NCI-H1048 (cell line): ENCODE data around the gene KLHL22.

ENCODE experiments used
- DNase-seq: peaks from one replicate; lab custom pipeline; 2025; lab: John Stamatoyannopoulos, UW

Gene KLHL22

DNA sequence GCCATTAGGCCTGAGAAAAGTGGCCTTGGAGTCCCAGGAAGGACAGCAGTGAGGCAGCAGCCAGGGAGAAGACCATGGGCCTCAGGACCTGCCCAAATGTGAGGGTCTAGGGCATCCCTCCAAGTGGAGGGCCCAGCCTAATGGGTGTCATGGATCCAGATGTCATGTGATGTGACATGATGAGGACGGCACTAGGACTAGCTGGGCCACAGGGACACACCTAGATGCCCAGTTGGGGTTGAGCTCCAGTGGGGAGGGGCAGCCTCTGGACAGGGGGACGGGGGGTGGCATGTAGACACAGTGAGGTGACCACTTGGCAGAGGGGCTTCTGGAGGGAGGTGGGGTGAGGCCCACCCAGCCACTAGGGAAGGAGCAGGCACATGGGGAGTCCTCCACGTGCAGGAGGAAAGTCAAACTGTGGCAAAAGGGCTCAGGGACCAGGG is 63.3 kb downstream of the KLHL22 start:
- no peak for DNase-seq

DNA sequence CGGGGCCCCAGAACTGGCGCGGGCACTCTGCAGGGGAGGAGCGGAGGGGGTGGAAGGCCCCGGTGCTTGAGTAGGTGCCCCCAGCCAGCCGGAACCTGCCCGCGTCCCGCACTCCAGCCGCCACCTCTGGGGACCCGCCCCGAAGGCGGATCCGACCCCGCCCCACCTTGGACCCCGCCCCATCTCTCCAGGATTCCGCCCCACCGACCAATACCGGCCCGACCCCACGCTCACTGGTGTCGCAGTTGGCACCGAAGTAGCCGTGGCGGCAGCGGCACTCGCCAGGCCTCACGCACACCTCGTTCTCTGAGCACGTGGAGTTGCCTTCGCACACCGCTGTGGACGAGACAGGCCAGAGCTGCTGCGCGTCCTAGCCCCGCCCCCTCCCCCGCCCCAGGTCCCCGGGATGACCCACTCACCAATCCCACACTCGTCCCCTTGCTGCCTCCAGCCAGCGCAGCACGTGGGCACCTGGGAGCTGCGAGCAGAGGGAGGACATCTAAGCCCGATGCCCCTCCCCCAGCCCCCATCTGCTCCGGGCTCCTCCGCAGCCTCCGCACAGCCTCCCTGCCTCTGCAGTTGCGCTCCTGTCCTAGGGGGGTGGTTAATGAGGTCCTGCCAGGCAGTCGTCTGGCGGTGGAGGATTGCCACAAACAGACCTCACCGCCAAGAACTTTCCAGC is 63.9 kb downstream of the KLHL22 start:
- no peak for DNase-seq

DNA sequence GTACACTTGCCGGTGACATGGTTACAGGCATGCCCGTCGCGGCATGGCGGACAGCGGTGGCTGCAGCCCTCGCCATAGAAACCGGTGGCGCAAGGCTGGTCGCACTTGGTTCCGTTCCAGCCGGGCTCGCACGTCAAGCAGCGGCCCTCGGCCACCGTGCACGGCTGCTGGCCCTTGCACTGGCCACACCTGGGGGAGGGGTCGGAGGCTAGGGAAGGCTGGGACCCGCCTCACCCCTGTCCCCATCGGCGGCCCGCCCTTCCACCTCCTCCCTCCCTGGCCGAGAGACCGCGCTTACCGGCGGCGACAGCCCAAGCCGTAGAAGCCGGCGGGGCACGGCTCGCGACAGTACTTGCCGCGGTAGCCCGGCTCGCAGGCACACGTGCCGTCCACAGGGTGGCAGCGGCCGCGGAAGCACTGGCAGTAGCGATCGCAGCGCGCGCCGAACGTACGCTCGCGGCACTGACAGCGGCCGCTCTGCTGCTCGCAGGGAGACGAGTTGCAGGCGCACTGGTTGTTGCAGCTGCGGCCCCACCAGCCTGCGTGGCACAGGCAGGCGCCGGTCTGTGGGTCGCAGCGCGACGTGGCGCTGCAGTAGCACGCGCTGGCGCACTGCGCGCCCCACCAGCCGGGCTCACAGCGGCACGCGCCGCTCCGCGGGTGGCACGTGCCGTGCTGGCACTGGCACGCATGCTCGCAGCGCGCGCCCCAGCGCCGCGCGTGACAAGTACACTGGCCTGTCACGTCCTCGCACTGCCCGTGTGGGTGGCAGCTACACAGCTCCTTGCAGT is 64.7 kb downstream of the KLHL22 start:
- DNase-seq = no peak

DNA sequence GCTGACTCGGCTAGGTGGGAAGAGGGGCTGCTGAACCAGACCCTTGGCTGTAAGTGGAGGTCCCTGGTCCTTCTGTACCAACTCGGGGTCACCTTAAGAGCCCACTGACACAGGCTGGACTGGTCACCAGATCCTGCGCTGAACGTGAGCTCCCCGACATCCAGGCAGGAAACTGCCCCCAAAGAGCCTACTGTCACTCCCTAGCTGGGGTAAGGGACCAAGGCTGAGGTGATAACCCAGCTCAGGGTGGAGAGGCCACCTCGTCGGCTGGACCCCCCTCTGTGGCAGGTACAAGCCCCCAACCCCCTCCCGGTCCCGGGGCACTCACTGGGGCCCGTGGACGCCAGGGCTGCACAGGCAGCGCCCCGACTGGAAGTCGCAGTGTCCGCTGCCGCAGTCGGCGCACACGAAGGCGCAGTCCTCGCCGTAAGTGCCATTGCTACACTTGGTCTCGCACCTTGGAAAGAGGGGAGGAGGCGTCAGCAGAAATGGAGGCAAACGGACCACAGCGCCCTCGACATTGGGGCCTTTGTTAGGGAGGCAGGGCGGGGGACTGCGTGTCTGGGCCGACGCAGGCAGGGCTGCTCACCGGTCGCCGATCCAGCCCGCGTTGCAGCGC is 65.4 kb downstream of the KLHL22 start:
- DNase-seq = no peak

DNA sequence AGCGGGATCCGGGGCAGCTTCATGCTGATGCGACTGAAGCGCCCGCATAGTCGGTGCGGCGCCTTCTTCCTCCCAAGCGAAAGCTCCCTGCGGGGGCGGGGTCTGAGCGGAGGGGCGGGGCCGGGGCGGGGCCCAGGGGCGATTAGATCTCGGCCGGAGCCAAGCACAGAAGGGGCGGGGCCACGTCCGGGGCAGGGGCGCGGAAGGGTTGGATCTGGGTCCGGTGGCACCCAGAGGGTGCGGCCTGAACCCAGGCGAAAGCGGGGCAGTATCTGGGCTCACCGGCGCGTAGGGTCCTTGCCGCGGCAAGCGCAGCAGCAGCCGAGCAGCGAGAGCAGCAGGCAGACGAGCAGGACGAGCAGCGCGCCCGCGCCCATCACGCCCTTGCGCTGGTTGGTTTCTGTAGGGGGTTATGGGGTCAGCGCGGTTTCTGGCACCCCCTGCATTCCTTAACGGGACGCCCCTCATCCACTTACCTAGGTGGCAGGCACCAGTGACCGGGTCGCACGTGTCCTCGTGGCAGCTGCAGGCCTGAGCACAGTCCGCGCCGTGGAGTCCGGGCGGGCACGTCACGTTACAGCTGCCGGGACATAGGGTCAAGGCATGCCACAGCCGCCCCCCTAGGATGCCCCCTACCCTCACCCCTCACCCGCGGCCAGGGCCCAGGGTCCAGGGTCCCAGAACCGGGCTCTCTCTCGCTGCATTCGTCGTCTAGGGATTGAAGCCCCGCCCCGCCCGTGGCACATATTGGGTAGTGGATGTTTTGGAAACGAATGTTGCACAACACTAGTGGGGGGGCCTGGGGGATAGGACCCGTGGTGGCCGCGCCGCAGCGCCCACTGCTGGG is 66.1 kb downstream of the KLHL22 start:
- no peak for DNase-seq

DNA sequence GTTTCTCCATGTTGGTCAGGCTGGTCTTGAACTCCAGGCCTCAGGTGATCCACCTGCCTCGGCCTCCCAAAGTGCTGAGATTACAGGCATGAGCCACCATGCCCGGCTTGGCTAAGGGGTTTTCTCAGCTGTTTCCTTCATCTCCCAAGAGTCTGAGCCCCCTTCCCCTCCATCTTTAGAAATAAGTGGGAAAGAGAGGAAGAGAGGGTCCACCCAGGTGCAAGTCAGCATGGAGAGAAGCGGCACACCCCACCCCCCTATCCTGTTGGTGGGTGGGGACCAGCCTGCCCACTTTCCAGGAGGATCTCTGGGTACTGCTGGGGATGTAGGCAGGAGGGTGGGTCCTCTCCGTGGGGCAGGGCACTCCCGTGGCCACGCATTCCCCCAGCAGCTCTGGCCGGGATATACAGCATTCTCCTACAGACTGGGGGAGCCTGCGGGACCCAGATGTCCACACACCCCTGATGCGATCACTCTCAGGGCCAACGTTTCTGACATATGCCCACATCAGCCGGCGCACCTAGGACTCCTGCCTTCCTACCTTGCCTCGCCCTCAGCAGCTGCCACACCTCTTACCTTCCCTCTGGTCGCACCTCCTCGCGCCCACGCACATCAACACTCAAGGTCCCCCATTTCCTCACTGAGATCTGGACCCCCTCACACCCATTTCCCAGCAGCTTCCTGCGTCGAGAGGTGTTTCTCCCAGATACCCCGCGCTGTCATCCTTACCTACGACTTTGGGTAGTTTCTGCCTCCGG is 66.9 kb downstream of the KLHL22 start:
- no peak for DNase-seq

DNA sequence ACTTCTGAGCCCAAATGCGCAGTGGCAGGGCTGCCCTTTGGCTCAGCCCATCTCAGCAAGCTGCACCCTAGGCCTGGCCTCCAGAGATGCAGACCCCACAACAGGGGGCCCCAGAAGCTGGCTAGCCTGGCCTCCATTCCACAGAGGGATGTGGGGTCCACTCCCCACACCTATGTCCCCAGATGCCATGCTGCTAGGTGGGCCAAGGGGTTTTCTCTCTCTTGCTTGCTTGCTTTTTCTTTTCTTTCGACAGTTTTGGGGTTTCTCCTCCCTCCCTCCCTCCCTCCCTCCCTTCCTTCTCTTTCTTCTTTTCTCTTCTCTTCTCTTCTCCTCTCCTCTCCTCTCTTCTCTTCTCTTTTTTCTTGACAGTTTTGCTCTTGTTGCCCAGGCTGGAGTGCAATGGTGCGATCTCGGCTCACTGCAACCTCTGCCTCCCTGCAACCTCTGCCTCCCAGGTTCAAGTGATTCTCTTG is 67.6 kb downstream of the KLHL22 start:
- no peak for DNase-seq

DNA sequence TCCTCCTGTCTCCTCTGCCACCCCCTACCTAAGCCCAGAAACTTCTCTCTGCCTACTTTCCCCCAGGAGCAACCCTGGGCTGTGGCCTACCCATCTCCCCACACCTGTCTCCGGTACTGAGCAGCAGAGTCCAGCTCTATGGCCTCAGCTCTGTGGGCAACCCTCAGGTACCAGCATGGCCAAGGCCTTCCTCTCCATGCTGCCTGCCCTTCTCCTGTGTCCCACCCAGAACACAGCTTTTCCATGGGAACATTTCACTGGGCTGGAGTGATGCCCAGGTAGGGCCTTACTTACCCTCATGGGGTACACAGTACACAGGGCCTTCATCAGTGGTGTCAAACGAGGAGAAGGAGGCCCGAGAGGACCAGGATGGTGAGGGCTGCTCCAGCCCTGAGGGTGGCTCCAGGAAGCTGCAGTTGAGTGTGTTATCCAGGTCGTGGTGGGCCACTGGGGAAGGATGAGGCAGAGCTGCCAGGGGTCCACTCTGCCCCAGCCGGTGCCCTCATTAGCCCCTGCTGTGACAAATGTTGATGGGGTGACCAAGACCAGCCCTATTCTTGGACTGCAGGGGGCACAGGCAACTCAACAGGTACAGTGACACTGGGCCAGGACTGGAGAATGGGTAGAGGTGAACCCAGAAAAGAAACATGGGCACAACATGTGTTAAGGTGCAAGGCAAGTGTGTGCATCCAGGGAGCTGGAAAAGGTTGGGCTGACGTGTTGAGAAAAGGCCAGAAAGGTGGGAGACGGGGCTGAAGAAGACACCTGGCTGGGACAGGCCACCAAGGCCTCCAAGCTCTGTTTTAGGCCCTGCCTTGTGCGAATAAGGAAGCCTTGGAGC is 68.3 kb downstream of the KLHL22 start:
- no peak for DNase-seq

DNA sequence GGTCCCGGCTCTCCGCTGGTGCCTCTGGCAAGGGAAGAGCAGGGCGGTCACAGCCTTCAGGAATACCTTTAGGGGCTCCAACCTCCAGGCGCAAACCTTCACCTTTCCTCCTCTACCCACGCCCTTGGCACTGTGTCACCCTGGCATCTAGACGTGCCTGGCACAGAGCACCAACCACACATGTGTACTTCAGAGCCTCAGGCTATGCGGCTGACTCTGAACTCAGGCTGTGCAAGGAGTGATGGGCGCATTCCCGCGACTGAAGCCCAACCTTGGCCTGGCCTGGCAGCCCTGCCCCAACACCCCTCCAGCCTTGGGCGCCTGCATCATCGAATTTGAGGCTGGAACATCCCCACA is 69.4 kb downstream of the KLHL22 start:
- no peak for DNase-seq

DNA sequence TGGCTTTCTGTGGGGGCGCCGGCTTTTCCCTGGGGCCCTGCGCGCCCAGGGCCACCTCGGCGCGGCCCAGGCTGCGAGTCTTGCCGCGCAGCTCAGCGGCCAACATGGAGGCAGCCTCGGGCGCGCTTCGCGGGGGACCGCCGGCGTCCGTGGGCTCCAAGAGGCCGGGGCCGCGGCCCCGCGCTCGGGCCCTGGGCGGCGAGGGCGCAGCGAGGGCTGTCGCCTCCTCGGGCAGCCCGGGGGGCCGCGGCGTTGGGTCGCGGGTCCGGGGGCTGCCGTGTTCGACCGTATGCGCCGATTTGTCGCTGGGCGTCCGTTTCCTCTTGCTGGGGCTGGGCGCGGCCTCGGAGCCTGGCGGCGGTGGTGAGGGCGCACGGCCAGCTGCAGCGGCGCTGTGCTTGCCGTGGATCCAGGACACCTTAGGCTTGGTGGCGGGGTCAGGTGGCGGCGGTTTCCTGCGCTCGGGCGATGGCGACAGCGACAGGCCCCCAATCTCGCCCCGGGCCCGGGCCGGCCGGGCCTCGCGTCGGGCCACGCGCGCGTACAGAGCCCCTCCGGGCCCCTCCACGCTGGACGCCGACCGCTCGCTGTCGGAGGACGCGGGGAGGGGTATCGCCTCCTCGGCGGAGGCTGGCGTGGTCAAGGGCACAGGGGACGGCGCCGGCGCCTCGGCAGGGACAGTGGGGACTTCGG is 69.9 kb downstream of the KLHL22 start:
- DNase-seq = no peak

DNA sequence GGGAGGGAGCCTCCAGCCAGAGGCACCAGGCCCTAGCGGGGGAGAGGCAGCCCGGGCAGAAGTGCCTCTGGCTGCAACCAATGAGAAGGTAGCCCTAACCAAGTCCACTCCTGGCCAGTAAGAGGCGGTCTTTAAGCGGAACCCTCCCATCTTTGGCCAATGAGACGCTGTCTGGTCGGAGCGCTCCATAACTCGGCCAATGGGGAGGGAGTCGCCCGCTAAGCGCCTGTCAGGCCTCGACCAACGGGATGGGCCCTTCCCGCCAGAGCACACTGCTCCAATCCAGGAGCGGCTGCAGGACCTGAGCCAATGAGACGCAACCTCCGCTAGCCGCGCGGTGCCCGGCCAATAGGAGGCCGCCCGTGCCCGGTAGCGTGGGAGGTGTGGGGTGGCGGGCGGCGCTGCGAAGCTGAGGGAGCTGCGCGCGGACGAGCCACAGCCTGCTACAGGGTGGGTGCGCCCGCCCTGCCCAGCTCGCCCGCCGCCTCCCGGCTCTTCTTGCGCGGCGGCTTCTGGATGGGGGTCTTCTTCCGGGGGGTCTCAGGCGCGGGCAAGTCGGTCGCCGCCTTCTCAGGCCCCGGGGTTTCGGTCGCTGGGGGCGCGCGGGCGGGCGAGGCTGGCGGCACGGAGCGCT is 70.5 kb downstream of the KLHL22 start:
- DNase-seq = no peak

DNA sequence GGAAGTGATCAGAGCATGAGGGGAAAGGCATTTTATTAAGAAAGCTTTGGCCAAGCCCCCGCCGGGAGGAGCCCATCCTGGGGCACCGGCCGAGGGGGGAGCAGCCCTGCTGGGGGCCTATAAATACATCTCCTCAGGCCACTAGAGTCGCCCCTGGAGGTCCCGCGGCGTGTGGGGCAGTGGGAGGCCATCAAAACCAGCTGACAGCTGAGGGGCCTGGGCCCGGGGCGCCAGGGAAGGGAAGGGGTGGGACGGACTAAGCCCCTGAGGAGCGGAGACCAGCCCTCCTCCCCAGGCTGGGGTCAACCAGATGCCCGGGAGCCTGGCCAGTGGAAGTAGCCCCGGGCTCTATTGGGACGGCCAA is 71.0 kb downstream of the KLHL22 start:
- DNase-seq = no peak

DNA sequence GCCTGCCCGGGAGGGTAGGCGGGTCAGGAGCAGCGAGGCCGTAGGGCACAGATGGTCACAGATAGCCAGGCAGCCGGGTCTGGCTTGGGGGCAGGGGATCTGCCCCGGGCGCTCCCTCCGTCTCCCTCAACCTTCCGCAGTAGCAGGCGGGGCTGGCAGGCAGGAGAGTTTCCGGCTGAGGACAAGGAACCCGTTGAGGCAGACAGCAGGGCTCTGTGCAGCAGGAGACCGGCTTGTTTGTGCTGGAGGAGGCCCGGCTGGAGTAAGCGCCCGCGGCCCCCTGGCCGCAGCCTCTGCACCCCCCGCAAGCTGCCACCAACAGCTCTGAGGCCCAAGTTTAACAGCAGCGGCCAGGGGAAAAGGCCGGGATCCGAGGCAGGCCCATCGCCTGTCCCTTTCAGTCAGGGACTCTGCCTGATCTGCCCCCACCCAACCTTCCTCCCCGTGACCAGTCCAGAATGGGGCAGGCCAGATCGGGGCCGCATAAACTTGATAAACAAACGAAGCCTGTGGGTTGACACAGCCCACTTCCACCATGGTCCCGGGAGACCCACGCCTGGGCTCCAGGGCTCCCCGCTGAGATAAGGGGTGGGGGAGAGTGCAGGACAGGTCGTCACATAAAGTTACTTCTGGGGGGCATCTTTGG is 71.6 kb downstream of the KLHL22 start:
- no peak for DNase-seq

DNA sequence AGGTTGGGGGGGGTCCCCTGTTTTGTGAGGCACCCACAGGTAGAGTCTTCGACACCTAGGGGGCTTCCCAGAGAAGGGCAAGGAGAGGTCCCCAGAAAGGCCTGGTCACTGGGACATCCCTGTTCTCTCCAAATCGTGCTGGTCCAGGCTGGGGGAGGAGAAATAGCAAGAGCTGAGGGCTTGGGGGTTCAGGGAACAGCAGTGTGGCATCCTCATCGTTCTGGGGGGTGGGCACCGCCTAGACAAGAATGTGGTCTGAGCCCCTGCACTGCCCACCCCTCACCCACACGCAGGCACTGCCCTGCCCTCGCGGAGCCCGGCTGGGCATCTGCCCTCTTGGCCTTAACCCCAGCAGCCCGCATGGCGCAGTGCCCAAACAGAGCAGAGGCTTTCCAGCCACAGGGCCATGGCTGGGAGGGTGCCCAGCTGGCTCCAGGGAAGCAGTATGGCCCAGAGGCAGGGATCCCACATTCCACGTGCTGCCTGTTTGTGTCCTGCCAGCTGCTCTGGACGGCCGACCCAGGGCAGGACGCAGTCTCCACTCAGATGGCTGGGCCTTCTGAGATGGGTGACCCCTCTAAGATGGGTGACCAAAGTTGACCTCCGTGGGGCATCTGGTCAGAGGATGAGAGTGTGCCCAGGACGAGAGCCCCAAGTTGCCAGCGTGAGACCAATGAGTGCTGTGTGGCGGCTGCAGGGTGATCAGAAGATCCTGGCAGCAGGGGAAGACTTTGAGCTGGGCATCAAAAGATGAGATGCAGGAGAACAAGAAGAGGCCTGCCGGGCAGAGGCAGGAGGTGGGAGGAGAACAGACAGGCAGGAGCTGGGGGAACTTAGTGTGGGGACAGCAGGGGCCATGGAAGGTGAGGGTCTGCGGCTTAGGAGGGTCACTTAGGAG is 72.3 kb downstream of the KLHL22 start:
- no peak for DNase-seq

DNA sequence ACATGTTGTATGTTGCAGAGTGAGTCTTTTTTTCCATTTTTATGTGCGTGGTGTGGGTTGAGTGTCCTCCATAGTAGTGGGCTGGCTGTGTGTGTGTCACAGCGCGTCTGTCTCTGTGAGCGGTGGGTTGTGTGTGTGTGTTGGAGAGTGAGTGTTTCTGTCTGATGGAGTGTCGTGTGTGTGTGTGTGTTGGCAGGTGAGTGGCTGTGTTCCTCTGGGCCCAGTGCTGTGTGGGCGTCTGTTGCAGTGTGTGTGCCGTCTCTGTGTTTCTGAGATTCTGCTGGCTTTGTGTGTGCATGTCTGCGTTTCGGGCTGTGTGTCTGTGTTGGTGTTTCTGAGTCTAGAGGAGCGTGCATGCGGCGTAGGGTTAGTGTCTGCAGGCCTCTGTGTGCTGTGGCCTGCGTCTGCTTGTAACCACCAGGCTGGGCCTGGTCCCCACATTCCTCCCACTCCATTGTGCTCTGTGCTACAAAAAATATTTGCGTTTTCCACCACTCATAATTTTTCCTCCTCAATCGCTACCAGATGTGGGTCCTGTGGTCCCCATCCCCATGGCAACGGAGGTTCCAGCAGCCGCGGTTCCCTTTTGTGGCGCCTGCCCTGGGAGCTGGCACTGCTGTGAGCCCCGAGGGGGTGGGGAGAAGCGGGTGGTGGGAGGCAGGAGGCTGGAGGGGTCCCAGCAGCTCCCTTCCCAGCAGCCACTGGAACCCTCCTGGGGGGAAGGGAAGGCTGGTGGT is 73.2 kb downstream of the KLHL22 start:
- DNase-seq = no peak

DNA sequence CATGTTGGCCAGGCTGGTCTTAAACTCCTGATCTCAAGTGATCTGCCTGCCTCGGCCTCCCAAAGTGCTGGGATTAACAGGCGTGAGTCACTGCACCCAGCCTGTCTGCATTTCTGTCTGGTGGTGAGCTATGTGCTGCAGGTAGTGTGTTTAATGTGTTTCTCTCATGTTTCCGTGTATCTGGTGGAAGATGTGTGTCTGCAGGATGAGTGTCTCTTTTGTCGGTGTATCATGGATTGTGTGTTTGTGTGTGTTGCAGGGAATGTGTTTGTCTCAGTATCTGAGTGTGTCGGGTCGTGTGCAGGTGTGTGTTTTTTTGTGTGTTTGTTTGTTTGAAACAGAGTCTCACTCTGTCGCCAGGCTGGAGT is 74.1 kb downstream of the KLHL22 start:
- no peak for DNase-seq

DNA sequence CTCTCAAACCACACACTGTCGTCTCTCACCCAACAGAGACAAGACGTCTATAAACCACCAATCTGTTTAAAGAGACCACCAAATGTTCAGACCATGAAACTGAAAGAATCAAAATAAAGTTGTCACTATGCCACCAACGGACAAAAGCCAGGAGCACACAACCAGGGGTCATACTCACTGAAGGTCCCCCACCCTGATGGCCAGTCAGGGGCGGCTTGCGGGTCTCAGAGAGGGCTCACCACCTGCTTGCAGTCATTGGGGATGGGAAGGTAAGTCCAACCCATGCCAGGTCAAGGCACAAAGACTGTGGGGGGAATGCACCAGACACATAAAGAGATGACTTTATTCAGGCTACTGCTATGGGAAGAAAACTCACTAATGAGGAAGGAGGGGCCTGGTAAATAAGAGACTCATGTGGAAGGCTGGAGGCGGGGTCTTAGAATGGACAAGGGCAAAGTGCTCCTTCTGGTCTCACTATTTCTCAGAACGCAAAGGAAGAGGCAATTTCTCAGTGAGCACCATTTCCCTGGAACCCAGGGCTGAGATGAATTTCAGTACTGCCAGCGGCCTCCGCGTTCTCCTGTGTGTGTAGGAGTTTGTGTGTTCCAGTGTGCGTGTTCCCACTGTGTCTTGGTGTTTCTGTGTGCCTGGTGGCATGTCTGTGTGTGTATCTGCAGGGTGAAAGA is 75.3 kb downstream of the KLHL22 start:
- DNase-seq = no peak
